ENCODE measurements around the gene SLC47A2.

SLC47A2 gene

DNA sequence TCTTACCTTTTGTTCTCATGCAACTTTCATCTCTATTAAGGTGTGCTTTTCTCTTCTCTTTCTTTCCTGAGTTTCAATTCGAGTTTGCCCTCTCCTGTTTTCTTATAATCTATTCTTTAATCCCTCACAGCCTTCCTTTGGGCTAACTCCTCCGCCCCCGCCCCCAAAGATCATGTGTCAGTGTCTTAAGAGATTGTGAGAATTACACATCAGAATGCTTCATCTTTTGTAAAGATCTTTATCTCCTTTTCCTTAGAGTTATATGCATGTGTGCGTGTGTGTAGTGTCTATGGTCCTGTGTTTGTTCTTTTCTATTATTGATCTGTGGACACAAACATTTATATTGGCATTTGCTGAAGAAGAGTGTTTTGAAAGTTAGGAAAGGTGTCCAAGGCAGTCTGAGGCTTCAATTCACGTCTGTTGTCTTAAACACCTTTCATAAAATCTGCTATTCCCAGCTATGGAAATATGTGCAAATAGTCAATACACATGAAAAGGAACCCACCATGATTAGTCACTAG lies 74.0 kb downstream of the SLC47A2 start:
- DNase-seq: no peak

DNA sequence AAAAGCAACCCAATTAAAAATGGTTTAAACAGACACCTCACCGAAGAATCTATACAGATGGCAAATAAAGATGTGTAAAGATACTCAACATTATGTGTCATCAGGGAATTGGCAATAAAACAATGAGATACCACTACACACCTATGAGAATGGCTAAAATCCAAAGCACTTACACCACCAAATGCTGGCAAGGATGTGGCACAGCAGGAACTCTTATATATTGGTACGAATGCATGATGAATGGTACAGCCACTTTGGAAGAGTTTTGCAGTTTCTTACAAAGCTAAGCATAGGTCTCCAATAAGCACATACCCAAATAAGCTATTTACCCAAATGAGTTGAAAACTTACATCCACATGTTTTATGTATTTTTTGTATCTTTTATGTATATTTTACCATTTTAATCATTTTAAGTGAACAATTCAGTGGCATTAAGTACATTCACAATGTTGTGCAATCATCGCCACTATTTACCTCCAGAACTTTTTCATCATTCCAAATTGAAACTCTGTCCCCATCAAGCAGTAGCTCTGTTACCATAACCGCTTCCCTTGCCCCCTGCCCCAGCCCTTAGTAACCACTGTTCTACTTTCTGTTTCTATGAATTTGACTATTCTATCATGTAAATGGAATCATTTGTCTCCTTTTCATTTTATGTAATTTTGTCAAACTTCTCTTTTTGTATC lies 74.6 kb downstream of the SLC47A2 start:
- no peak for DNase-seq

- DNase-seq: no peak
Observed at GRCh38 chr17:19631905-19632304, 84.5 kb downstream of the SLC47A2 start.

- no peak for DNase-seq
Observed at GRCh38 chr17:19630661-19631060, 85.7 kb downstream of the SLC47A2 start.

DNA sequence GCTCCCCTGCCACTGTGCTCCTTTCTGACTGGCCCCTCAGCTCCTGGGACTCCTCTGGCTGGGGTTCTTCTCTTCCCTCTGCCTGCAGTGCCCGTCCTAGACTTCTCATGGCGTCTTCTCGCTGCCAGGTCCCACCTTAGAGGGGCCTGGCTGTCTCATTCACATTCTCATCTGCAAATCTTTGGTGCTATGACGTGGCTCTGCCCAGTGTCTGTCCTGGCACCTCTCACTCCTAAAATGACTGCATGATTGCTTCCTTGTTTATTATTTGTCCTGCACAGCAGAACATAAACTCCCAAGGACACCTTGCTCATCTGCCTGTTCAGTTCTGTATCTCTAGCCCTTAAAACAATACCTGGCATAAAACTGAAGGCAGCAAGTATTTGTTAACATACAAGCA lies 86.3 kb downstream of the SLC47A2 start:
- no peak for DNase-seq

- no peak for DNase-seq
Observed at GRCh38 chr17:19629449-19629848, 86.9 kb downstream of the SLC47A2 start.
